Measurements from ENCODE around the gene CACNA1S.

GRCh38 chr1:201096041-201096461 lies 16.2 kb downstream of the CACNA1S start:
- TF ChIP-seq POLR2A (IDR thresholded peaks at IDR 0.05): no peak
- no peak for TF ChIP-seq CTCF (IDR thresholded peaks at IDR 0.05 in 8 of 11, conservative IDR thresholded peaks at IDR 0.05 in 3 of 11)
